AG09319 (cell line): Measurements from ENCODE around the gene TMEM222.

Experiments
- DNase-seq: peaks from one replicate; pipeline ENCODE4 v3.0.0-alpha.2; 2010; ENCODE audit warnings: low read depth; ENCODE audit errors: extremely low read depth
- CTCF ChIP-seq: IDR thresholded peaks from 2 replicates; pipeline ENCODE4 v1.5.1; 2011; ENCODE audit warnings: low read depth, mild to moderate bottlenecking, inconsistent platforms, low read length, moderate library complexity

TMEM222 gene

DNA sequence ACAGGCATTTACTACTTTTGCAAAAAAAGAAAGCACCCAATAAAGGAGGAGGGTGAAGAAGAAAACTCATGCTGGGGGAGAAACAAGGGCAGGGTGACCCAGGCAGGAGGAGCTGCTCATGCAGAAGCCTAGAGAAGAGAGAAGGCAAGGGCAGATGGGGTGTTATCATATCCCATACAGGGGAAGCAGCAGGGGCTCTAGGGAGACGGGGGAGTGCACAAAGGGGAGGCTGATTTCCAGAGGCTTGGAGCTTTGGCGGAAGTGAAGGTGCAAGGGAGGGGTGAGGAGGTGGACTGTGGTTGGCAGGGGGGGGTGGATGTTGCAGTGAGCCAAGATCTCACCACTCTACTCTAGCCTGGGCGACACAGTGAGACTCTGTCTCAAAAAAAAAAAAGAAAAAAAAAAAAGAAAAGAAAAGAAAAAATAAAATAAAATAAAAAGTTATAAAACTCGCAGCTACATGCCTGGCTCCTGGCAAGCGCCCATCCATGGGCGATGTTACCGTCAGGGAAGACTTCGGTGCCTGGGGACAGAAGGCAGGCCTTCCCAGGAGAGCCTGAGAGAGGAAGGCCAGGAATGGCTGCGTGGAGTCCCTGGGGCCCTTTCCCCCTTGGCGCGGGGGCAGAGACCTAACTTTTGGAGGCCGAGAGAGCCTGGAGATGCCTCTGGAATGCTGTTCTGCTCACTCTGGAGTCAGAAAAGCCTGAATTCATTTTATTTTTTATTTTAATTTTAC, 56.0 kb downstream of the TMEM222 start:
- no peak for TF ChIP-seq CTCF

DNA sequence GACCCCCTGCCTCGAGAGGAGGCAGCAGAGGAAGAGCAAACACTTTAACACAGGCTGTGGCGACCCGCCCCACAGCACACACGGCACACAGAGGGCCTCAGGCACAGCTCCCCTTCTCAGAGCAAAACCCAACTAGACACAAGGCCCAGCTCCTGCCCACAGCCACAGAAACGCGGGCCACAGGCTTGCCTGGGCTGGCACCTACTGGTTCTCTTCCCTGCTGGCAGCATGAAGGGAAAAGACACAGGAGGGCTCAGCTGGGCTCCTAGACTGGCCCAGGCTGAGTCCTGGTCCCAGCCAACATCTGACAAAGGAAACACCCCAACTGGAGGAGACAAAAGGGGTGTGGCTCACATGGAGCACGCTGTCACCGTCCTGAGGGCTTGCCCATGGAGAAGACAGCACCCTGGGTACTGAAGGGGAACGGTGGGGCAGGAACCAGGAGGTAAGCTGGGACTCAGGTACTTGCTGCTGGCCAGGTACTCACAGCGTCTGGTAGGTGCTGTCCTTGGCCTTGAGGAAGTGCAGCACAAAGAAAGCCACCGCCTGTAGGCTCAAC, 57.7 kb downstream of the TMEM222 start:
- no peak for TF ChIP-seq CTCF
- DNase-seq: no peak

More for the DNA sequence above, 56.0 kb downstream of the TMEM222 start:
- DNase-seq: no peak

DNA sequence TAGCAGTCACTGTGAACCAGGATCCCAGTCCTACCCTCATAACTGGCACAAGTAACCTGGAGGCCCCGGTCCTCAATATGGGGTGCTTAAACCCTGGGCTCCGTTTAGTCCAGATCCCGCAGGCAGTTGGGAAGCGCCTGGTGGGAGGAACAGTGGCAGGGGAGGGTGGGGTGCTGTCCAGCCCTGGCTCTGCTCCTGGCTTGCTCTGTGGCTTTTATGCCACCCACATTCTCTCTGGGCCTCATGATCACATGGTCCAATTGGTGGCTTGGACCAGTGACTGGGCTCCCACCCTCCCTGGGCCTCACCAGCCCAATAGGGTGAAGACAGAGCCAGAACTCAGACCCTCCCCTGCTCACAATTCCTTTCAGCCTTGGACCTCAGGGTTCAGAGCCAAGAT, 58.3 kb downstream of the TMEM222 start:
- no peak for DNase-seq
- no peak for TF ChIP-seq CTCF

DNA sequence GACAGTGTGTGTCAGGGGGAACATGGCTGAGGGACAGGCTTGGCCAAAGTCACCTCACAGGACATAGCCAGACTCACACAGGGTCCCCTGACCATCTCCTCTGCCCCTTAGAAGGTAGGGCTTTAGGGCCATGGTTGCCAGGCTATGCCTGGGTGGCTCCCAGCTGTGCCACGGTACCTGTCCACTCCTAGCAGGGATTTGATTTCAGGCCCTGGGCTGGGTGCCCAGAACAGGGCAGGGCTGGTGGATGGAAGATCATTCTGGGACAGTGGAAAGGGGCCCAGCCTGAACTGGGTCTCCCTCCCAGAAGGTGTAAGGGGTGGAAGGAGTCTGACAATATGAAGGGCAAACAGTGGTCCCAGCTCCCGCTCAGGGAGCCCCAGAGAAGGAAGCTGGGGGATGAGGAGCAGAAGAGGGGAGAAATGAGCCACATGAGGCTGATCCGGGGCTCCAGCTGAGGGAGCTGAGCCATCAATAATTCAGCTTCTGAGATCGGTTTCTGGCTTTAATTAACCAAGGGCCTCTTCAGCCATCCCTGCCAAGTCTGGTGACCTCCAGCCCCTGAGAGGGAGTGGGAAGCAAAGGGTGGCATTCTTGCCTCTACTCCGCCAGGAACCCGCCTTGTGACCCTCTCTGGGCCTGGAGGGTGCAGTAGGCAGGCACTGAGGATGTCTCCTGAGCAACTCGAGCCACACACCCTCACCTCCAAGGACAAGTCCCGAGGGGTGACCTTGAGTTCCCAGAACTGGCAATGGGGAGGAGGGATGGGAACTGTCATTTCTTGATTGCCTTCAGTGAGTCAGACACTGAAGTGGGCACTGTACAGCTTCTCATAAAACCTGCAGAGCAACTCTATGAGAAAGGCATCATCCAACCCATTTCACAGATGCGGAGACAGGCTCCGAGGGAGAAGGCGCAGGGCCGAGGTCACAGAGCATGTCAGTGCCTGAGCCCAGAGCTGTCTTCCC, 59.1 kb downstream of the TMEM222 start:
- no peak for TF ChIP-seq CTCF
- DNase-seq: no peak

GRCh38 chr1:27381969-27382762, 60.2 kb downstream of the TMEM222 start:
- TF ChIP-seq CTCF: no peak
- DNase-seq: no peak

- DNase-seq: no peak
- TF ChIP-seq CTCF: no peak
Observed at GRCh38 chr1:27383039-27383605, 61.2 kb downstream of the TMEM222 start, which contains the start of gene CD164L2. TSS of gene CD164L2 (minus strand) at chr1:27383333. CDS start at chr1:27383239, 94 bp downstream.
